ENCODE results near the gene TERT.

The TERT gene

GRCh38 chr5:1255081-1255561, 39.7 kb downstream of the TERT start:
- no peak for DNase-seq

- no peak for DNase-seq
Measured at GRCh38 chr5:1254196-1254595, 40.7 kb downstream of the TERT start.

GRCh38 chr5:1253456-1254105, 41.3 kb downstream of the TERT start:
- DNase-seq, result no peak

GRCh38 chr5:1252681-1253080, 42.2 kb downstream of the TERT start:
- DNase-seq, result no peak

- no peak for DNase-seq
Measured at GRCh38 chr5:1251678-1252580, 42.9 kb downstream of the TERT start.

GRCh38 chr5:1249366-1250280, 45.2 kb downstream of the TERT start:
- DNase-seq, result no peak

GRCh38 chr5:1247811-1248210, 47.1 kb downstream of the TERT start:
- no peak for DNase-seq

GRCh38 chr5:1246711-1247431, 48.0 kb downstream of the TERT start:
- no peak for DNase-seq

GRCh38 chr5:1245905-1246576, 48.8 kb downstream of the TERT start:
- DNase-seq, result no peak

GRCh38 chr5:1244976-1245375, 49.9 kb downstream of the TERT start:
- DNase-seq, result no peak

GRCh38 chr5:1244255-1244654, 50.6 kb downstream of the TERT start:
- DNase-seq, result no peak

- no peak for DNase-seq
Measured at GRCh38 chr5:1243487-1244130, 51.3 kb downstream of the TERT start.

GRCh38 chr5:1242733-1243486, 52.0 kb downstream of the TERT start:
- DNase-seq, result no peak

GRCh38 chr5:1241509-1242080, 53.3 kb downstream of the TERT start:
- no peak for DNase-seq

- no peak for DNase-seq
Measured at GRCh38 chr5:1240496-1241260, 54.2 kb downstream of the TERT start.

- DNase-seq, result no peak
Measured at GRCh38 chr5:1239505-1240251, 55.2 kb downstream of the TERT start.

- DNase-seq, result no peak
Measured at GRCh38 chr5:1235838-1236237, 59.0 kb downstream of the TERT start.

GRCh38 chr5:1235379-1235778, 59.5 kb downstream of the TERT start:
- no peak for DNase-seq

- DNase-seq, result no peak
Measured at GRCh38 chr5:1232780-1233179, 62.1 kb downstream of the TERT start.

All from SW 1271 (cell line).